ENCODE results near the gene MINDY4B. TPM values are rescaled to one million over a fixed set of nuclear protein-coding genes. Genes with fewer than 3 reads are reported as not detected.

MINDY4B gene
- polyA plus RNA-seq, 1 donor (not counting 4 experiments of a cell fraction or from before 2014, with no cell fraction given) = not detected

DNA sequence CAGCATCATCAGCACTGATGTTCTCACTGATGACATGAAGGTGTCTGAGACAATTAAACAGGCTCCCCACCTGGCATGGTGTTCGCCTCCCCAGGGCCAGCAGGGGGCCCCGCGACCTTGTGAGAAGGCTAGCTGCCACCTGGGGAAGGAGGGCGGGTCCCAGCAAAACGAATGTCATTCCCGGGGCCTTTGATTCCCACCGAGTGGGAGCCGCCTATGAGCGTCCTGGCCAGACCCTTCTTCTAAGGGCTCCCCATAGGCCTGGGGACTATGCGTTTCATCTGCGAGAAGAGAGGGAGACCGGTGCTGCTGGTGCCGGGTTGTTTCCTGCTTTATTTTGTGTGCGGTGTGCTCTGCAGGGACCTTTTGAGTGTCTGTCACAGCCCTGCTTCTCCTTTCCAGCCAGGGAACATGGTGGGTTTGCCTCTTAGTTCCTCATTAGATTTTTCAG is 20.5 kb upstream of the MINDY4B start:
- Histone ChIP-seq H3K9ac (ENCODE audit: control insufficient read depth, extremely low read depth, insufficient read depth, low read length) (no peak overlapping the region), H3K4me2 (ENCODE audit: control insufficient read depth, extremely low read depth, insufficient read depth, low read depth, low read length) (peak overlapping the region; percentile 43), H2AFZ (ENCODE audit: control insufficient read depth, low read length) (no peak overlapping the region), H3K27me3 (ENCODE audit: control insufficient read depth, extremely low read depth, insufficient read depth, low read length) (no peaks in the 10 kb centered on the region), H3K79me2 (ENCODE audit: control insufficient read depth, insufficient read depth, low read length) (no peaks in the 10 kb centered on the region), H3K9me1 (ENCODE audit: control insufficient read depth, extremely low read depth, insufficient read depth, low read length) (no peaks in the 10 kb centered on the region), H3K4me1 (ENCODE audit: control insufficient read depth, extremely low read depth, insufficient read depth, low read length) (no peaks in the 10 kb centered on the region), H3K4me3 (ENCODE audit: control insufficient read depth in 2 of 3, extremely low read depth in 1 of 3, insufficient read depth in 2 of 3, low read depth in 1 of 3, low read length in 3 of 3) (no peak overlapping the region), H3K36me3 (ENCODE audit: control insufficient read depth in 2 of 2, extremely low read depth in 1 of 2, insufficient read depth in 2 of 2, low read length in 2 of 2) (no peaks in the 10 kb centered on the region), H3K27ac (ENCODE audit: control insufficient read depth, insufficient read depth, low read length) (no peak overlapping the region), H3K9me3 (ENCODE audit: control insufficient read depth, low read depth, low read length) (no peaks in the 10 kb centered on the region), H4K20me1 (ENCODE audit: control insufficient read depth, extremely low read depth, insufficient read depth, low read length) (no peaks in the 10 kb centered on the region)
- DNase-seq (ENCODE audit: low read depth, low spot score) (no peak), FAIRE-seq (peak; percentile 34)
- dilution Hi-C loops (cut with MboI; ENCODE audit: extremely low pct_ligation_motif_present, low sequenced_read_pairs) = no loop called here
- TF ChIP-seq, protein P1, sequence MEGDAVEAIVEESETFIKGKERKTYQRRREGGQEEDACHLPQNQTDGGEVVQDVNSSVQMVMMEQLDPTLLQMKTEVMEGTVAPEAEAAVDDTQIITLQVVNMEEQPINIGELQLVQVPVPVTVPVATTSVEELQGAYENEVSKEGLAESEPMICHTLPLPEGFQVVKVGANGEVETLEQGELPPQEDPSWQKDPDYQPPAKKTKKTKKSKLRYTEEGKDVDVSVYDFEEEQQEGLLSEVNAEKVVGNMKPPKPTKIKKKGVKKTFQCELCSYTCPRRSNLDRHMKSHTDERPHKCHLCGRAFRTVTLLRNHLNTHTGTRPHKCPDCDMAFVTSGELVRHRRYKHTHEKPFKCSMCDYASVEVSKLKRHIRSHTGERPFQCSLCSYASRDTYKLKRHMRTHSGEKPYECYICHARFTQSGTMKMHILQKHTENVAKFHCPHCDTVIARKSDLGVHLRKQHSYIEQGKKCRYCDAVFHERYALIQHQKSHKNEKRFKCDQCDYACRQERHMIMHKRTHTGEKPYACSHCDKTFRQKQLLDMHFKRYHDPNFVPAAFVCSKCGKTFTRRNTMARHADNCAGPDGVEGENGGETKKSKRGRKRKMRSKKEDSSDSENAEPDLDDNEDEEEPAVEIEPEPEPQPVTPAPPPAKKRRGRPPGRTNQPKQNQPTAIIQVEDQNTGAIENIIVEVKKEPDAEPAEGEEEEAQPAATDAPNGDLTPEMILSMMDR (optimal IDR thresholded peaks at IDR 0.05 in 1 of 3, IDR thresholded peaks at IDR 0.05 in 1 of 3, conservative IDR thresholded peaks at IDR 0.05 in 1 of 3; ENCODE audit: extremely low read depth in 1 of 3, insufficient read depth in 2 of 3, low read length in 3 of 3) = peak; percentile 76 to 91 (median 80)
- TF ChIP-seq EZH2 (IDR thresholded peaks at IDR 0.05; ENCODE audit: low read length) = no peak

DNA sequence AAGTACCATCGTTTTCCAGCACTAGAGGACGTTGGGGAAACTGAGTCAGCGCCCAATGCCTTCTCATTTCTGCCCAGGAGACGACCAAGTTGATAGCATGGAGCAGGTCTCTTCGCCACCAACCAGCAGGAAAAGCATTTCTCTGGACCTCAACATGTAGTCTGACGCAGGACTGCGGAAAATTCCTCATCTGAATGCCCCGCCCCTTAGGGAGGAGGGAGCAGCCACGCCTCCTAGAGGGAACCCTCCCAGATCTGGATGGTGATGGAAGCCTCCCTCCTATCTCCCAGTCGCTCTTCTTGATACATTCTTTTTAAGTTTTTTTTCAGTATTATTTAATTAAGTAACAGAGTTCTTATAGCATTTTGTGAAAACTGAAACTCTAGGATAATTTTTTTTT is 17.4 kb upstream of the MINDY4B start:
- no peak overlapping the region for H3K9ac ChIP-seq (ENCODE audit: control insufficient read depth, extremely low read depth, insufficient read depth, low read length)
- FAIRE-seq (no peak), DNase-seq (ENCODE audit: low read depth, low spot score) (no peak)
- no peaks in the 10 kb centered on the region for H3K27me3 ChIP-seq (ENCODE audit: control insufficient read depth, extremely low read depth, insufficient read depth, low read length)
- H3K27ac ChIP-seq (ENCODE audit: control insufficient read depth, insufficient read depth, low read length) = no peak overlapping the region
- TF ChIP-seq EZH2 (IDR thresholded peaks at IDR 0.05; ENCODE audit: low read length) = no peak
- TF ChIP-seq, protein P1 (optimal IDR thresholded peaks at IDR 0.05 in 1 of 3, IDR thresholded peaks at IDR 0.05 in 1 of 3, conservative IDR thresholded peaks at IDR 0.05 in 1 of 3; ENCODE audit: extremely low read depth in 1 of 3, insufficient read depth in 2 of 3, low read length in 3 of 3) = no peak
- no peaks in the 10 kb centered on the region for H3K36me3 ChIP-seq (ENCODE audit: control insufficient read depth in 2 of 2, extremely low read depth in 1 of 2, insufficient read depth in 2 of 2, low read length in 2 of 2)
- no peaks in the 10 kb centered on the region for H3K9me3 ChIP-seq (ENCODE audit: control insufficient read depth, low read depth, low read length)
- dilution Hi-C loops (cut with MboI; ENCODE audit: extremely low pct_ligation_motif_present, low sequenced_read_pairs) = no loop called here
- no peaks in the 10 kb centered on the region for H3K9me1 ChIP-seq (ENCODE audit: control insufficient read depth, extremely low read depth, insufficient read depth, low read length)
- H2AFZ ChIP-seq (ENCODE audit: control insufficient read depth, low read length) = no peak overlapping the region
- H4K20me1 ChIP-seq (ENCODE audit: control insufficient read depth, extremely low read depth, insufficient read depth, low read length) = no peaks in the 10 kb centered on the region
- no peak overlapping the region for H3K4me3 ChIP-seq (ENCODE audit: control insufficient read depth in 2 of 3, extremely low read depth in 1 of 3, insufficient read depth in 2 of 3, low read depth in 1 of 3, low read length in 3 of 3)
- H3K4me2 ChIP-seq (ENCODE audit: control insufficient read depth, extremely low read depth, insufficient read depth, low read depth, low read length) = no peak overlapping the region
- peaks cover 5% of the 10 kb centered on the region for H3K4me1 ChIP-seq (ENCODE audit: control insufficient read depth, extremely low read depth, insufficient read depth, low read length)
- no peaks in the 10 kb centered on the region for H3K79me2 ChIP-seq (ENCODE audit: control insufficient read depth, insufficient read depth, low read length)
